T-helper 2 cell (primary cell): ENCODE data around the gene ATP6V0B.
A peak's percentile ranks its signal among the peaks of the same experiment; 100 is the strongest.

Experiments used
- DNase-seq, 5 experiments: peaks; one replicate each; pipeline versions ENCODE4 v3.0.0 to v3.0.0-alpha.2; 2012 to 2022

Gene ATP6V0B

DNA sequence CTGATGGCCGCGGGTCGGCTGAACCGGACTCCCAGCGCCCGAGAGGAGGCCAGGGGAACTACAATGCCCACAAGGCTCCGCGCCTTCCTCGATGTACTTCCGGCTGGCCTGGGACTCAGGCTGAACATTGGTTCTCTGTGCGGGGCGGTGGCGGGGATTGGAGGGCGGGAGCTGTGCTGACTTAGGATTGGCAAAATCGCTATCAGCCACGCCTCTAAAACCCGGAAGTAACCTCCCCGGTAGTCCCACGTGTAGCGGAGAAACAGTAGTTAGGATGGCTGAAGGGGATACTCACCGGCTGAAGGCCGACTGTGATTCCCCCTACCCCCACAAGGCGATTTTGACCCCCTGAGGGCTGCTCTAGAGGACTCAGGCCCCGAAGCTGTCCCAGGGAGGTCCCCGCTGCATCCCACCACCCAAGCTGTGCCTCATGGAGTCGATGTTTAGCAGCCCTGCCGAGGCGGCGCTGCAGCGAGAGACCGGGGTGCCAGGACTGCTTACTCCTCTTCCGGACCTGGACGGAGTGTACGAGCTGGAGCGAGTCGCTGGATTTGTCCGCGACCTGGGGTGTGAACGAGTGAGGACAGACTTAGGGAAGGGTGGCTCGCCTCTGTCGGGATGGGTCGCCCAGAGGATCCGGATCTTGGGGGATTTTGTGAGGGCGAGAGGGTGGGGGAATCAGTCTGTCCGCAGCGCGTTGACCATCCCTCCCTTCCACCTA, 4.9 kb upstream of the ATP6V0B start, which contains the start of gene DPH2:
Gene DPH2, plus strand, starts transcription at position 265 of the 721 bp plus-strand sequence. Its CDS starts 166 bp downstream, at position 431.
- peak; percentile 83 to 98 (median 94) for DNase-seq

DNA sequence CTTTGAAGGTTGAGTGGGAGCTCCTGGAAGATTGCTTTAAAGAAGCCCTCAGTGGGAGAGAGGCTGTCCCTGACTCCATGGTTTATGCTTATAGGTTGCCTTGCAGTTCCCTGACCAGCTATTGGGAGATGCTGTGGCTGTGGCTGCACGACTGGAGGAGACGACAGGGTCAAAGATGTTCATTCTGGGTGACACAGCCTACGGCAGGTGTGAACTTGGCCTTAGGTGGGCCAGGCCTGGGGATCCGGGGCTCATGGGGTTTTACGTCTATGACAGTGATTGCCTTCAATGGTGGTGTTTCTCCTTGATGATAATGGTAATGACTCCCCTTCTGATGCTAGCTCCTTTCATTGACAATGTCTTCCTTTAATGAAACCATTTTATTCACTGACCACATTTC, 4.3 kb upstream of the ATP6V0B start:
- DNase-seq = no peak

- no peak for DNase-seq
Measured at GRCh38 chr1:43970911-43971310, 3.8 kb upstream of the ATP6V0B start.

- DNase-seq = no peak
Measured at GRCh38 chr1:43971336-43971980, 3.3 kb upstream of the ATP6V0B start.

DNA sequence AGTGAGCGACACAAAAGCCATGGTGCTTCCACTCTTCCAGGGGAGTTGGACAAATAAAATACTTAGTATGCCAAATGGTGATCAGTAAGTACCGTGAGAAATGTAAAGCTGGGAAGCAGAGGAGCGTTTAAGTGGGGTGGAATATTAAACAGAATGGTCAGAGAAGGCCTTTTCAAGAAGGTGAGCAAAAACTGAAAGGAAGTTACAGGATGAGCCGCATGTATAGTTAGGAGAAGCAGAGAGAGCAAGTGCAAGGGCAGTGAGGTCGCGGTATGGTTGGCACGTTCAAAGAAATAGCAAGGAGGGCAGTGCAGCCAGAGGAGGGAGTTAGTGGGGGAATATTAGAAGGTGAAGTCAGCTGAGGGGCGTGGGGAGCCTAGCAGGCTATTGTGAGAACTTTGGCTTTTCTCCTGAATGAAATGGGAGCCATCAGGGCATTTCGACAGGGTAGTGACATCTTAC, 748 bp upstream of the ATP6V0B start:
- no peak for DNase-seq

DNA sequence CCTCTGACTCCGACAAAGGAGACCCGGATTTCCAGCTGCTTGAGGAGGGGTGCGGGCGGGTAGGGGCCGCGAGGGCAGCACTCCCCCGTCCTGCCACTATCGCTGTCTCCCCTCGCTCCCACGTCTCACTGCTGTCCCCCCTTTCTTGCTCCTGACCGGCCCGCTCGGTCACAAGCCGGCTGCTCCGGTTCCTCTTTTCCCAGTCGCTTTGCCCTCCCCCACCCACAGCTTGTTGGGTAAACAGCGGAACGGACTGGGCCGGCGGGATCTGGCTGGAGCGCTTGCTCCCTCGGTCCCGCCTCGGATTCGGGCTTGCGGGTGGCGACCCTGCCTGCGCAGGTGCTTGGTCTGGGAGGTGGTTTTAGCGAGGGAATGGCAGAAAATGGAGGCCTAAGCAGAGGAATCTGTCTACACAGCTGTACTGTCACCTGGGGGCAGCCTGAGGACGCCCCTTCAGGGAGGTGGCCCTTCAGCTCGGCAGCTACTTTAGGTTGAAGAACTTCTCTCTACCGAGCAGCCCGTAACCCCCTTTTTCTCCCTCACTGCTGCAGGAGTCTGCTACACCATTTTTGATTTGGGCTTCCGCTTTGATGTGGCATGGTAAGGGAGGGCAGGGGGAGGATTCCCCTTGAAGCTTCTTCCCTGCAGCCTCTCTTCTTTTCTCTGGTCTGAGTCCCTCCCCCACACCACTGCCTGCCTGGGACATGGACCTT, 645 bp downstream of the ATP6V0B start:
- DNase-seq = peak in 2 of 5 experiments; percentile 36 to 50

- DNase-seq = no peak
Measured at GRCh38 chr1:43976045-43976444, 1.3 kb downstream of the ATP6V0B start.

GRCh38 chr1:43976890-43977289, 2.1 kb downstream of the ATP6V0B start:
- DNase-seq = no peak

GRCh38 chr1:43977376-43978263, 2.9 kb downstream of the ATP6V0B start:
- DNase-seq = no peak

GRCh38 chr1:43978264-43978550, 3.4 kb downstream of the ATP6V0B start:
- no peak for DNase-seq

- peak in 3 of 5 experiments; percentile 12 to 69 (median 25) for DNase-seq
Measured at GRCh38 chr1:43978551-43979260, 3.9 kb downstream of the ATP6V0B start, which contains the start of gene B4GALT2. B4GALT2 (plus strand) TSS chr1:43979210; CDS start chr1:43981161, 1,951 bp downstream.

DNA sequence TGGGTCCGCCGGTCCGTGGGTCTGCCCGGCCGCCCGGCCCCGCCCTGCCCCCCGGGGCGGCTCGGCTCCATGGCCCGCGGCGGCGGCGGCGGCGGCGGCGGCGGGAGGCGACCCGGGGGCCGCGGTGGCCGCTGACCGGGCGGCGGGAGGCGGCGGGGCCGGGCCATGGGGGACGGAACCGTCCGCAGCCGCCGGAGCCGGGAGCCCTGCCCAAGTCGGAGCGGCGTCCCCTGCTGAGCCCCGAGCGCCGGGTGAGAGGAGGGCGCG, 4.4 kb downstream of the ATP6V0B start:
- no peak for DNase-seq

DNA sequence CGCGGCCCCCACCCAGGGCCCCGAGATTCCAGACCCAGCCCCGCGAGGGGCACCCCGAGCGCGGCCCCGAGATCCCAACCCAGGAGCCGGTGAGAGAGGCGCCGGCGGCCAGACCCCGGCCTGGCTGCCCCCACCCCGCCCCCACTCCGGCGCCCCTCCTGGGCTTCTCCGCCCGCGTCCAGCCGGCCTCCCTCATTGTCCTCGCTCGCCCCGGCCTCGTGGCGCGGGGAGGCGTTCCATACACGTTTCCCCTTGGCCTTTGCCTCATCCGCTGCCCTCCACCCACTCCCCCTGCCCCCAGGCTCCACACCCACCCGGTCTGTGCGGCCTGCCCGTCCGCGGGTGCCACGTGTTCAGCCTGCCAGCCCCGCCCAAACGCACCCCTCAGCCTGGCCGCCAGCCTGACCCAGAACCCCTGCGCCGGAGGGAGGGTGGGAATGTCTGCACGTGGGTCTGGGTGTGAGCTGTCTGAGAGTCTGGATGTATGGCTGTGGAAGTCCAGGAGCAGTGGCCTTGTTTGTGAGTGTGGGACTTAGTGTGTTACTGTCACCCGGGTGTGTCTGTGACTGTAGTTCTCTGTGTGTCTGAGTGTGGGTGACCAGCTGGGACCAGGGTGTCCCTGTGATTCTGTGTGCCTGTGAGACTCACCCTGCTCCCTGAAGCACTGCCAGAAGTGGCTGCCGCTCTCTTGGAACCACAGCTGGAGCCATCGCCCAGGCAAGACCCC, 4.9 kb downstream of the ATP6V0B start:
- peak in 2 of 5 experiments; percentile 19 to 24 for DNase-seq

GRCh38 chr1:43980255-43981134, 5.7 kb downstream of the ATP6V0B start:
- no peak for DNase-seq

- no peak for DNase-seq
Measured at GRCh38 chr1:43981135-43981491, 6.4 kb downstream of the ATP6V0B start.

DNA sequence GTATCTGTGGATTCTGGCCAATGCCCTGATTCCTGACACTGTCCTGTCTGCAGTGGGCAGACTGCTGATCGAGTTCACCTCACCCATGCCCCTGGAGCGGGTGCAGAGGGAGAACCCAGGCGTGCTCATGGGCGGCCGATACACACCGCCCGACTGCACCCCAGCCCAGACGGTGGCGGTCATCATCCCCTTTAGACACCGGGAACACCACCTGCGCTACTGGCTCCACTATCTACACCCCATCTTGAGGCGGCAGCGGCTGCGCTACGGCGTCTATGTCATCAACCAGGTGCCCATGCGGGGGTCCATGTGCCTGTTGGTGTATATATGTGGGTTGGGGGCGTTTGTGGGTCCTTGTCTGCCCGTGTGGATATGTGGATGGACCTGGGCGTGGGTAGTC, 6.9 kb downstream of the ATP6V0B start:
- DNase-seq = no peak

GRCh38 chr1:43982241-43982640, 7.5 kb downstream of the ATP6V0B start:
- DNase-seq = no peak

DNA sequence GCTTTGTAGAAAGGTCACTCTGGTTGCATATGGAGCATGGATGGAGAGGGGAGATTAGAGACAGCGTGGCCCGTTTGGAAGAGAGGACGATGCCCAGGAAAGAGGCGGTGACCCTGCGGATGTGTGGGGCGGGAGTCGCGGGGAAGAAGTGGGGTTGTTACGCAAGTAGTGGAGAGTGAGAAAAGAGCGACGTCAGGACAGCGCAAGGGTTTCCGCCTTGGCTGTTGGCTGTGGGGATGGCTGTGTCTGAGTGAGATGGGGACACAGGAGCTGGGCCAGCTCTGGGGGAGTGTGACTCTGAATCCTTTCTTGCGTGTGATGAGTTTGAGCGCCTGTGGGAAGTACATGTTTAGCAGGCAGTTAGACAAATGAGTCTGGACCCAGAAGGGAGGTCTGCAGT, 8.0 kb downstream of the ATP6V0B start:
- no peak for DNase-seq

DNA sequence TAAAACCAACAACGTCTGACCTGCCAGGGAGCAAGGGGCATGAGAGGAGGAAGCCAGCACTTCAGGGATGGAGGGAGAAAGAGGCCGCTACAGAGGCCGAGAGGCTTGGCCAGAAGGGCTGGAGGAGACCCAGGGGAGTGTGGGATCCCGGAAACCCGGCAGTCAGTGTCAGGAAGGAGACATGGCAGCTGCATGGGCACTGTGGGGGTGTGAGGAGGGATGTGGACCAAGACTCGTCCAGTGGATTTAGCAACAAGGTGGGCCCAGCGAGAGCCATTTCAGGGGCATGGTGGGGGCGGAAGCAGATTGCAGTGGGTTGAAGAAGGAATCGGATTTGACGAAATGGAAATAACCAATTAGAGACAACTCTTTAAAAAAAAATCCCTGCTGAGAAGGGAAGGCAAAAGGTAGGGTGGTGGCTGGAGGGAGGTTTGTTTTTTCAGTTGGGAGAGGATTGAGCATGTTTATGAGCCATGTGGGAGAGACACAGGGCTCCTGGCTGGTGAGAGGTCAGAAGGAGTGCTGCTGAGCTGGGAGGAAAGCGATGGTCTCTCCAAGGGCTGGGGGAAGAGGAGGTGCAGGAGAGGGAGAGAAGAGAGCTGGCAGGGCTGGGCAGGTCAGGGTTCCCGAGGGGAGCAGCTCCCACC, 8.6 kb downstream of the ATP6V0B start:
- DNase-seq = no peak

DNA sequence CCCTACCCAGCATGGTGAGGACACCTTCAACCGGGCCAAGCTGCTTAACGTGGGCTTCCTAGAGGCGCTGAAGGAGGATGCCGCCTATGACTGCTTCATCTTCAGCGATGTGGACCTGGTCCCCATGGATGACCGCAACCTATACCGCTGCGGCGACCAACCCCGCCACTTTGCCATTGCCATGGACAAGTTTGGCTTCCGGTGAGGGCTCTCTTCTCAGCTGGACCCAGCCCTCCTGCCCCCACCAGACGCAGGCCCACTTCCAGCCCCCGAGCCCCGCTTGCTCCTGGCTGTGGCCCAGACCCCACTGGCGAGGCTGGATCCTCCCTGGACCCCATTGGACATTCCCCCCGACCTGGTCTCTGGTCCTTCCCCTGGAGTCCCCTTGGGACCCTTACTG, 10.1 kb downstream of the ATP6V0B start:
- no peak for DNase-seq
